Testis (tissue), 2 donors: Measurements from ENCODE around the gene CYP4F11.

Source experiments
- POLR2A ChIP-seq: fragments of 450-650 bp; IDR thresholded peaks from one replicate; pipeline ENCODE4 v1.6.1; 2017; ENCODE audit warnings: antibody characterized with exemption, mild to moderate bottlenecking, moderate library complexity
- TF ChIP-seq, protein P1 (sequence below), 3 experiments: fragments of 450-650 bp in 2 of 3; fragments of 200-600 bp in 1 of 3; sonication (generic) in 1 of 3; IDR thresholded peaks; one replicate each; pipeline ENCODE4 v1.5.1; 2016 to 2019; ENCODE audit warnings: antibody characterized with exemption in 3 of 3, mild to moderate bottlenecking in 2 of 3, moderate library complexity in 1 of 3

DNA sequence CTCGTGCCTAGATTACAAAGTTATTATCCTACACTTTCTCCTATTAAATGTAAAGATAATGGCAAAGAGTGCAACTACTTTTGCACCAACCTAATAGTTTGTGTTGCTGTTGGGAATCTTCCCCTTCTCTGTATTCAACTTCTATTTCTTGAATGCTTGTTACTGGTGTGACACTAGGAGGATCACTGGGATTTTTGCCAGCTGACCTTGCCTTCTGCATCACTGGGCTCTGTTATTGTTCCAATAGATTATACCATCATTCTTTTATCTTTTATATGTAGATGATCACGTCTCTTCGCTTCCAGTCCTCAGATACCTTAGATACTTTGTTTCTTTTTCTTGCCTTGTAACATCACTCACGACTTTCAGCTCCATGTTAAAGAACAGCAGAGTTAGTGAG is 11.0 kb upstream of the CYP4F11 start:
- TF ChIP-seq, protein P1, sequence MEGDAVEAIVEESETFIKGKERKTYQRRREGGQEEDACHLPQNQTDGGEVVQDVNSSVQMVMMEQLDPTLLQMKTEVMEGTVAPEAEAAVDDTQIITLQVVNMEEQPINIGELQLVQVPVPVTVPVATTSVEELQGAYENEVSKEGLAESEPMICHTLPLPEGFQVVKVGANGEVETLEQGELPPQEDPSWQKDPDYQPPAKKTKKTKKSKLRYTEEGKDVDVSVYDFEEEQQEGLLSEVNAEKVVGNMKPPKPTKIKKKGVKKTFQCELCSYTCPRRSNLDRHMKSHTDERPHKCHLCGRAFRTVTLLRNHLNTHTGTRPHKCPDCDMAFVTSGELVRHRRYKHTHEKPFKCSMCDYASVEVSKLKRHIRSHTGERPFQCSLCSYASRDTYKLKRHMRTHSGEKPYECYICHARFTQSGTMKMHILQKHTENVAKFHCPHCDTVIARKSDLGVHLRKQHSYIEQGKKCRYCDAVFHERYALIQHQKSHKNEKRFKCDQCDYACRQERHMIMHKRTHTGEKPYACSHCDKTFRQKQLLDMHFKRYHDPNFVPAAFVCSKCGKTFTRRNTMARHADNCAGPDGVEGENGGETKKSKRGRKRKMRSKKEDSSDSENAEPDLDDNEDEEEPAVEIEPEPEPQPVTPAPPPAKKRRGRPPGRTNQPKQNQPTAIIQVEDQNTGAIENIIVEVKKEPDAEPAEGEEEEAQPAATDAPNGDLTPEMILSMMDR (IDR thresholded peaks at IDR 0.05), result no peak
- no peak for TF ChIP-seq POLR2A
